Spleen (tissue), 11 donors: ENCODE data around the gene CHST6. TPM values are rescaled to one million over a fixed set of nuclear protein-coding genes. Genes with fewer than 3 reads are reported as not detected.

Experiments used
- DNase-seq: peaks from one replicate; pipeline ENCODE4 v3.0.0-alpha.2; 2020
- H3K27ac ChIP-seq, 8 donors: fragments of 200-600 bp; sonication (generic) in 7 of 8; 1 replicate in 4 of 8; 2 replicates in 4 of 8; pipeline versions ENCODE4 v1.5.0 to v1.8.0; 2016 to 2021; ENCODE audit warnings: inconsistent platforms in 4 of 8, mild to moderate bottlenecking in 4 of 8, moderate library complexity in 1 of 8
- H3K27me3 ChIP-seq, 7 donors: fragments of 200-600 bp; sonication (generic) in 6 of 7; replicated peaks in 1 of 7; 1 replicate in 4 of 7; 2 replicates in 3 of 7; pipeline versions ENCODE4 v1.5.0 to v1.8.0; 2016 to 2021; ENCODE audit warnings: inconsistent platforms in 3 of 7, mild to moderate bottlenecking in 1 of 7
- H3K36me3 ChIP-seq, 6 donors: fragments of 200-600 bp; sonication (generic) in 5 of 6; 1 replicate in 4 of 6; 2 replicates in 2 of 6; pipeline versions ENCODE4 v1.5.0 to v1.8.0; 2016 to 2021; ENCODE audit warnings: inconsistent platforms in 2 of 6
- H3K4me1 ChIP-seq, 6 donors: fragments of 200-600 bp; sonication (generic) in 5 of 6; 1 replicate in 3 of 6; 2 replicates in 3 of 6; pipeline versions ENCODE4 v1.5.0 to v1.8.0; 2016 to 2021; ENCODE audit warnings: inconsistent platforms in 3 of 6
- H3K4me3 ChIP-seq, 8 donors: fragments of 200-600 bp; sonication (generic) in 7 of 8; 1 replicate in 4 of 8; 2 replicates in 4 of 8; pipeline versions ENCODE4 v1.5.0 to v1.8.0; 2016 to 2021; ENCODE audit warnings: inconsistent platforms in 4 of 8, mild to moderate bottlenecking in 4 of 8, moderate library complexity in 2 of 8
- H3K9me3 ChIP-seq, 8 donors: fragments of 200-600 bp; sonication (generic) in 7 of 8; 1 replicate in 4 of 8; 2 replicates in 4 of 8; pipeline versions ENCODE4 v1.5.0 to v1.8.0; 2016 to 2021; ENCODE audit warnings: inconsistent platforms in 4 of 8
- CTCF ChIP-seq, 11 experiments: fragments of 200-600 bp in 7 of 11; fragments of 450-650 bp in 4 of 11; sonication (generic) in 4 of 11; IDR thresholded peaks in 8 of 11; conservative IDR thresholded peaks in 3 of 11; 1 replicate in 7 of 11; 2 replicates in 4 of 11; pipeline versions ENCODE4 v1.4.0 to v1.8.0; 2016 to 2021; ENCODE audit warnings: antibody characterized with exemption in 11 of 11, inconsistent platforms in 4 of 11, mild to moderate bottlenecking in 1 of 11
- POLR2A ChIP-seq, 3 donors: fragments of 450-650 bp; IDR thresholded peaks; one replicate each; pipeline ENCODE4 v1.5.1; 2017; ENCODE audit warnings: antibody characterized with exemption in 3 of 3, mild to moderate bottlenecking in 1 of 3
- POLR2AphosphoS5 ChIP-seq, 3 donors: sonication (generic); formaldehyde crosslinking; IDR thresholded peaks; one replicate each; pipeline ENCODE4 v1.5.1; 2017; ENCODE audit warnings: antibody characterized with exemption in 3 of 3
- WGBS, 5 donors: extraction: QIAGEN DNeasy Blood & Tissue Kit in 3 of 5; methylation state at CpG; one replicate each; pipeline versions ENCODE4 v1.1.5 to v1.1.7; 2013 to 2018; 5-methylcytosine and 5-hydroxymethylcytosine counted together
- intact Hi-C: fragments of 100-400 bp; cut with DNase I; formaldehyde crosslinking; loops from one replicate; pipeline ENCODE4 v1.15.0; 2023; ENCODE audit warnings: low total_unique reads
- polyA plus RNA-seq, 3 donors: library from polyadenylated mRNA; stranded (reverse); fragments of 200-250 nt; gene quantifications; one replicate each; pipeline ENCODE4 v1.2.1, GENCODE V29; 2013
- total RNA-seq, 7 donors: library from RNA; depleted of rRNA in 3 of 7; stranded (reverse); fragments of >200 nt in 3 of 7; fragmentation: NEBNext Ultra II Directional in 4 of 7; extraction: Animal tissue kit (Norgen Biotek cat#: 25700) in 4 of 7; gene quantifications; one replicate each; pipeline versions ENCODE4 v1.1.0 to v1.2.1, GENCODE V29; 2016 to 2021
- donor health status: healthy with polysubstance abuse.
- donor health status: DM: no; HTN: no; CAD: no; lungs with moderate emphysema.
- donor health status: DM: no; HTN: no; CAD: no.
- donor health status: Bipolar disorder and iron deficiency.
- donor health status: healthy.
- donor health status: DM: no; HTN: no; CAD: no.
- donor health status: DM: yes; HTN: yes; CAD: no.

The CHST6 gene
- total and polyA plus RNA-seq, 10 donors, result under 0.01 to 0.66 (median 0.19) TPM; not detected in 1

- H3K27me3 ChIP-seq, result no peaks in the 10 kb centered on the region
- no peak overlapping the region for H3K27ac ChIP-seq
- peaks cover 0 to 38% (median 0%) of the 10 kb centered on the region in 6 donors for H3K4me1 ChIP-seq
- DNase-seq, result no peak
- H3K9me3 ChIP-seq, result no peaks in the 10 kb centered on the region
- WGBS, 5 donors, result 94 to 96% (median 94%) methylated on average over 12 of the region's 12 CpGs
- TF ChIP-seq POLR2AphosphoS5 (IDR thresholded peaks at IDR 0.05), result no peak
- no peak for TF ChIP-seq POLR2A (IDR thresholded peaks at IDR 0.05)
- TF ChIP-seq CTCF (IDR thresholded peaks at IDR 0.05 in 8 of 11, conservative IDR thresholded peaks at IDR 0.05 in 3 of 11), result no peak
- intact Hi-C loops, result no loop called here
- peaks cover 0 to 51% (median 29%) of the 10 kb centered on the region in 6 donors for H3K36me3 ChIP-seq
- no peak overlapping the region for H3K4me3 ChIP-seq
These were observed 42.6 kb downstream of the CHST6 start for GRCh38 chr16:75452464-75453190.

GRCh38 chr16:75446416-75446815 is 48.8 kb downstream of the CHST6 start:
- Histone ChIP-seq H3K4me1 (no peaks in the 10 kb centered on the region), H3K36me3 (peaks cover 0 to 78% (median 37%) of the 10 kb centered on the region in 6 donors), H3K4me3 (no peak overlapping the region), H3K27me3 (no peaks in the 10 kb centered on the region), H3K27ac (no peak overlapping the region), H3K9me3 (no peaks in the 10 kb centered on the region)
- TF ChIP-seq CTCF (IDR thresholded peaks at IDR 0.05 in 8 of 11, conservative IDR thresholded peaks at IDR 0.05 in 3 of 11), result no peak
- no peak for TF ChIP-seq POLR2AphosphoS5 (IDR thresholded peaks at IDR 0.05)
- DNase-seq, result no peak
- intact Hi-C loops, result no loop called here

- 76 to 91% (median 86%) methylated on average over 5 of the region's 5 CpGs for WGBS, 5 donors
- H3K36me3 ChIP-seq, result peaks cover 0 to 67% (median 27%) of the 10 kb centered on the region in 6 donors
- no peak for DNase-seq
- TF ChIP-seq POLR2A (IDR thresholded peaks at IDR 0.05) (no peak), CTCF (IDR thresholded peaks at IDR 0.05 in 8 of 11, conservative IDR thresholded peaks at IDR 0.05 in 3 of 11) (no peak), POLR2AphosphoS5 (IDR thresholded peaks at IDR 0.05) (no peak)
- no peaks in the 10 kb centered on the region for H3K9me3 ChIP-seq
- no peaks in the 10 kb centered on the region for H3K27me3 ChIP-seq
- H3K27ac ChIP-seq, result no peak overlapping the region
- intact Hi-C loops, result no loop called here
- no peak overlapping the region for H3K4me3 ChIP-seq
- no peaks in the 10 kb centered on the region for H3K4me1 ChIP-seq
These were observed 49.9 kb downstream of the CHST6 start for GRCh38 chr16:75445298-75445697.

GRCh38 chr16:75443298-75443697 is 51.9 kb downstream of the CHST6 start:
- Histone ChIP-seq H3K27me3 (no peaks in the 10 kb centered on the region), H3K36me3 (peaks cover 0 to 47% (median 13%) of the 10 kb centered on the region in 6 donors), H3K27ac (no peak overlapping the region), H3K4me1 (no peaks in the 10 kb centered on the region), H3K4me3 (no peak overlapping the region), H3K9me3 (no peaks in the 10 kb centered on the region)
- 68 to 81% (median 77%) methylated on average over 3 of the region's 3 CpGs for WGBS, 5 donors
- intact Hi-C loops, result no loop called here
- TF ChIP-seq POLR2A (IDR thresholded peaks at IDR 0.05) (no peak), CTCF (IDR thresholded peaks at IDR 0.05 in 8 of 11, conservative IDR thresholded peaks at IDR 0.05 in 3 of 11) (no peak), POLR2AphosphoS5 (IDR thresholded peaks at IDR 0.05) (no peak)
- no peak for DNase-seq
